ENCODE results near the gene CDK18. TPM values are rescaled to one million over a fixed set of nuclear protein-coding genes. Genes with fewer than 3 reads are reported as not detected.

CDK18 gene
- total RNA-seq, 1 donor from 2014 or later: 36.6 TPM

GRCh38 chr1:205545001-205545919 lies 40.8 kb downstream of the CDK18 start:
- intact Hi-C loops (cut with DNase I): no loop called here
- ATAC-seq (no peak), DNase-seq (no peak)
- Histone ChIP-seq H3K27me3 (ENCODE audit: low read depth) (no peaks in the 10 kb centered on the region), H3K9me3 (no peaks in the 10 kb centered on the region), H3K4me3 (no peak overlapping the region), H3K27ac (no peak overlapping the region), H3K36me3 (no peaks in the 10 kb centered on the region), H3K4me1 (peaks cover 23% of the 10 kb centered on the region)
- no peak for TF ChIP-seq CTCF (IDR thresholded peaks at IDR 0.05)

DNA sequence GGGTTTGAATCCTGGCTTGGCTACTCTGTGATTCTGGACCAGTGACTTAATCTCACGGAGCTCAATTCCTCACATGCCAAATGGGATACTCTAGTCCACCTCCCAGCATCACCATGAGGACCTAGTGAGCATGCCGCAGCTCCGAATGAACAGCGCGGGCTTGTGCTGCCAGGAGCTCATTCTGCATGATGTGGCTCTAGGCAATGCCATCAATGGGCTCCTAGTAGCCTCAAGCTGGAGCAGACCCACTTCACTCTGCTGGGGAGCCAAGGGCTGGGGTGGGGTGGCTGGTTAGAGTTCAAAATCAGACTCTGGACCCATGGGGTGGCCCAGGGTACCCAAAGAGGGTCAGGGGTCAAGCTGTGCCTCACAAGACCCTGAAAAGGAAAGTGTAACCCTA lies 41.5 kb downstream of the CDK18 start:
- no peak overlapping the region for H3K27ac ChIP-seq
- no peak for TF ChIP-seq CTCF (IDR thresholded peaks at IDR 0.05)
- no peak for DNase-seq
- H3K4me1 ChIP-seq: peaks cover 23% of the 10 kb centered on the region
- H3K9me3 ChIP-seq: no peaks in the 10 kb centered on the region
- H3K4me3 ChIP-seq: no peak overlapping the region
- intact Hi-C loops (cut with DNase I): no loop called here
- no peaks in the 10 kb centered on the region for H3K36me3 ChIP-seq
- no peaks in the 10 kb centered on the region for H3K27me3 ChIP-seq (ENCODE audit: low read depth)
- no peak for ATAC-seq

- Histone ChIP-seq H3K9me3 (no peaks in the 10 kb centered on the region), H3K27ac (no peak overlapping the region), H3K4me1 (peaks cover 23% of the 10 kb centered on the region), H3K4me3 (no peak overlapping the region), H3K27me3 (ENCODE audit: low read depth) (no peaks in the 10 kb centered on the region), H3K36me3 (no peaks in the 10 kb centered on the region)
- intact Hi-C loops (cut with DNase I): no loop called here
- DNase-seq (no peak), ATAC-seq (no peak)
- TF ChIP-seq CTCF (IDR thresholded peaks at IDR 0.05): no peak
These were observed 42.1 kb downstream of the CDK18 start for GRCh38 chr1:205546541-205546940.

GRCh38 chr1:205547936-205548827 lies 43.7 kb downstream of the CDK18 start:
- no peak overlapping the region for H3K4me3 ChIP-seq
- H3K9me3 ChIP-seq: no peaks in the 10 kb centered on the region
- DNase-seq (no peak), ATAC-seq (no peak)
- H3K27ac ChIP-seq: no peak overlapping the region
- no peaks in the 10 kb centered on the region for H3K36me3 ChIP-seq
- H3K4me1 ChIP-seq: peaks cover 11% of the 10 kb centered on the region
- intact Hi-C loops (cut with DNase I): no loop called here
- TF ChIP-seq CTCF (IDR thresholded peaks at IDR 0.05): no peak
- peaks cover 3% of the 10 kb centered on the region for H3K27me3 ChIP-seq (ENCODE audit: low read depth)

DNA sequence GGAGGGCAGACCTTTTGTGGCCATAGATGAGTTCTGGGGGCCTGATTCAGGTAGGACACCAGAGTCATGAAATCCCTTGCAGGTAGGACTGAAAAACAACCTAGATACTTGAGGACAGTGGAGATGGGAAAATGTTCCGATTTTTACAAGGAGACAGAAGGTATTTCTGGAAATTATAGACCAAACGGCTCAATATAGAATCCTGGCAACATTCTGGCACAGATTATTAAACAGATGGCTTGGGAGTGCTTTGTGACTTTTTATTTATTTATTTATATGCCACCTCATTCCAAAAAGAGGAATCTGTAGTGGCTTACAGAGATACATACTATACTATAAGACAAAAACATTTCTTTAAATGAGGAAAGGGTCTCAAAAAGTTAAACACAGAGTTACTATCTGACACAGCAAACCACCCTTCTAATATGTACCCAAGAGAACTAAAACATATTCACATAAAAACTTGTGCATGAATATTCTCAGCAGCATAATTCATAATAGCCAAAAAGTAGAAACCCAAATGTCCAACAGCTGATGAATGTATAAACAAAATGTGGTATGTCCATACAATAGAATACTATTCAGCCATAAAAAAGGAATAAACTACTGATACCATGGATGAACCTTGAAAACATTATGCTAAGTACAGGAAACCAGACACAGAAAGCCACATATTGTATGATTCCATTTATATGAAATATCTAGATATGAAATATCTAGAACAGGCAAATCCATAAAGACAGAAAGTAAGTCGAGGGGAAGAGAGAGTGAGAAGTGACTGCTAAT lies 49.8 kb downstream of the CDK18 start:
- H3K27ac ChIP-seq: no peak overlapping the region
- H3K4me1 ChIP-seq: no peaks in the 10 kb centered on the region
- peaks cover 3% of the 10 kb centered on the region for H3K27me3 ChIP-seq (ENCODE audit: low read depth)
- intact Hi-C loops (cut with DNase I): no loop called here
- DNase-seq (no peak), ATAC-seq (no peak)
- TF ChIP-seq CTCF (IDR thresholded peaks at IDR 0.05): no peak
- no peak overlapping the region for H3K4me3 ChIP-seq
- peaks cover 5% of the 10 kb centered on the region for H3K9me3 ChIP-seq
- no peaks in the 10 kb centered on the region for H3K36me3 ChIP-seq

Measured in lower lobe of right lung (tissue), 2 donors.